Neutrophil (primary cell): ENCODE results near the gene CCDC167.

ENCODE experiments used
- H3K27ac ChIP-seq: fragments of 200-600 bp; sonication (generic); 2 replicates; pipeline ENCODE4 v1.5.1; 2016; ENCODE audit warnings: mild to moderate bottlenecking, moderate library complexity
- H3K27me3 ChIP-seq: fragments of 200-600 bp; sonication (generic); 2 replicates; pipeline ENCODE4 v1.6.0; 2016; ENCODE audit warnings: mild to moderate bottlenecking
- H3K36me3 ChIP-seq: fragments of 200-600 bp; sonication (generic); 2 replicates; pipeline ENCODE4 v1.5.1; 2017
- H3K4me1 ChIP-seq, 2 experiments: fragments of 200-600 bp in 1 of 2; sonication (generic) in 1 of 2; 1 replicate in 1 of 2; 2 replicates in 1 of 2; pipeline versions ENCODE4 v1.5.1 to v1.6.1; 2013 to 2016; ENCODE audit warnings: low read depth in 1 of 2, low read length in 1 of 2, mild to moderate bottlenecking in 1 of 2, moderate library complexity in 1 of 2; ENCODE audit not compliant: control insufficient read depth in 1 of 2, insufficient read depth in 1 of 2
- H3K4me3 ChIP-seq, 2 experiments: fragments of 200-600 bp in 1 of 2; sonication (generic) in 1 of 2; 1 replicate in 1 of 2; 2 replicates in 1 of 2; pipeline ENCODE4 v1.5.1; 2013 to 2016; ENCODE audit warnings: low read depth in 1 of 2, low read length in 1 of 2, mild to moderate bottlenecking in 1 of 2, moderate library complexity in 1 of 2
- H3K9me3 ChIP-seq: fragments of 200-600 bp; sonication (generic); 2 replicates; pipeline ENCODE4 v1.5.1; 2016
- CTCF ChIP-seq: fragments of 200-600 bp; sonication (generic); IDR thresholded peaks from 2 replicates; pipeline ENCODE4 v1.5.1; 2016; ENCODE audit warnings: antibody characterized with exemption

The CCDC167 gene

GRCh38 chr6:37539171-37540028, 39.7 kb upstream of the CCDC167 start:
- no peaks in the 10 kb centered on the region for H3K4me1 ChIP-seq
- no peaks in the 10 kb centered on the region for H3K36me3 ChIP-seq
- no peak for TF ChIP-seq CTCF
- no peak overlapping the region for H3K27ac ChIP-seq
- peaks cover 70% of the 10 kb centered on the region for H3K27me3 ChIP-seq
- no peak overlapping the region for H3K4me3 ChIP-seq
- H3K9me3 ChIP-seq = no peaks in the 10 kb centered on the region

GRCh38 chr6:37538107-37538506, 38.4 kb upstream of the CCDC167 start:
- H3K27me3 ChIP-seq = peaks cover 78% of the 10 kb centered on the region
- no peak overlapping the region for H3K4me3 ChIP-seq
- no peak overlapping the region for H3K27ac ChIP-seq
- no peaks in the 10 kb centered on the region for H3K9me3 ChIP-seq
- no peak for TF ChIP-seq CTCF
- H3K36me3 ChIP-seq = no peaks in the 10 kb centered on the region
- H3K4me1 ChIP-seq = no peaks in the 10 kb centered on the region

GRCh38 chr6:37537548-37537947, 37.9 kb upstream of the CCDC167 start:
- TF ChIP-seq CTCF = no peak
- Histone ChIP-seq H3K27ac (no peak overlapping the region), H3K4me1 (no peaks in the 10 kb centered on the region), H3K9me3 (no peaks in the 10 kb centered on the region), H3K4me3 (no peak overlapping the region), H3K36me3 (no peaks in the 10 kb centered on the region), H3K27me3 (peaks cover 83% of the 10 kb centered on the region)

- no peak overlapping the region for H3K27ac ChIP-seq
- peaks cover 92% of the 10 kb centered on the region for H3K27me3 ChIP-seq
- TF ChIP-seq CTCF = no peak
- H3K9me3 ChIP-seq = no peaks in the 10 kb centered on the region
- H3K4me3 ChIP-seq = no peak overlapping the region
- H3K36me3 ChIP-seq = no peaks in the 10 kb centered on the region
- no peaks in the 10 kb centered on the region for H3K4me1 ChIP-seq
Measured at GRCh38 chr6:37536491-37537190, 36.9 kb upstream of the CCDC167 start.

- Histone ChIP-seq H3K4me1 (no peaks in the 10 kb centered on the region), H3K27ac (no peak overlapping the region), H3K27me3 (peaks cover 100% of the 10 kb centered on the region), H3K9me3 (no peaks in the 10 kb centered on the region), H3K36me3 (no peaks in the 10 kb centered on the region), H3K4me3 (no peak overlapping the region)
- TF ChIP-seq CTCF = no peak
Measured at GRCh38 chr6:37535759-37536490, 36.2 kb upstream of the CCDC167 start.
